T-helper 1 cell treated with Interleukin-12 subunit alpha and Interleukin-12 subunit beta and Interleukin-4 antibody, amounts not matched to agents 30 μg/mL and 1 μg/mL, for 36 hours (primary cell): Measurements from ENCODE around the gene HDAC9.

Experiments used
- H3K27ac Mint-ChIP-seq: one replicate; pipeline ENCODE4 v1.8.0; 2021; ENCODE audit warnings: mild to moderate bottlenecking, mixed read lengths
- H3K27me3 Mint-ChIP-seq: one replicate; pipeline ENCODE4 v1.8.0; 2021; ENCODE audit warnings: low read depth, mixed read lengths
- H3K36me3 Mint-ChIP-seq: one replicate; pipeline ENCODE4 v1.8.0; 2021; ENCODE audit warnings: low read depth, mixed read lengths
- H3K4me1 Mint-ChIP-seq: one replicate; pipeline ENCODE4 v1.8.0; 2021; ENCODE audit warnings: low read depth, mixed read lengths
- H3K4me3 Mint-ChIP-seq: one replicate; pipeline ENCODE4 v1.8.0; 2021; ENCODE audit warnings: mild to moderate bottlenecking, moderate library complexity, mixed read lengths
- H3K9me3 Mint-ChIP-seq: one replicate; pipeline ENCODE4 v1.8.0; 2021; ENCODE audit warnings: mixed read lengths

Gene HDAC9

GRCh38 chr7:18685971-18686370 lies 190.4 kb downstream of the HDAC9 start:
- H3K27ac Mint-ChIP-seq: no peak overlapping the region

GRCh38 chr7:18689551-18689950 lies 194.0 kb downstream of the HDAC9 start:
- Mint-ChIP-seq H3K9me3 (no peaks in the 10 kb centered on the region), H3K4me3 (no peak overlapping the region), H3K27ac (no peak overlapping the region)

More at GRCh38 chr7:18685971-18686370, 190.4 kb downstream of the HDAC9 start:
- H3K4me1 Mint-ChIP-seq: peaks cover 4% of the 10 kb centered on the region
- peaks cover 3% of the 10 kb centered on the region for H3K27me3 Mint-ChIP-seq
- H3K9me3 Mint-ChIP-seq: no peaks in the 10 kb centered on the region
- H3K4me3 Mint-ChIP-seq: no peak overlapping the region
- peaks cover 2% of the 10 kb centered on the region for H3K36me3 Mint-ChIP-seq

GRCh38 chr7:18693406-18693805 lies 197.9 kb downstream of the HDAC9 start:
- no peak overlapping the region for H3K4me3 Mint-ChIP-seq
- no peak overlapping the region for H3K27ac Mint-ChIP-seq
- H3K36me3 Mint-ChIP-seq: no peaks in the 10 kb centered on the region
- no peaks in the 10 kb centered on the region for H3K9me3 Mint-ChIP-seq
- no peaks in the 10 kb centered on the region for H3K4me1 Mint-ChIP-seq
- no peaks in the 10 kb centered on the region for H3K27me3 Mint-ChIP-seq

More at GRCh38 chr7:18689551-18689950, 194.0 kb downstream of the HDAC9 start:
- peaks cover 3% of the 10 kb centered on the region for H3K27me3 Mint-ChIP-seq
- peaks cover 4% of the 10 kb centered on the region for H3K4me1 Mint-ChIP-seq
- H3K36me3 Mint-ChIP-seq: peaks cover 2% of the 10 kb centered on the region

DNA sequence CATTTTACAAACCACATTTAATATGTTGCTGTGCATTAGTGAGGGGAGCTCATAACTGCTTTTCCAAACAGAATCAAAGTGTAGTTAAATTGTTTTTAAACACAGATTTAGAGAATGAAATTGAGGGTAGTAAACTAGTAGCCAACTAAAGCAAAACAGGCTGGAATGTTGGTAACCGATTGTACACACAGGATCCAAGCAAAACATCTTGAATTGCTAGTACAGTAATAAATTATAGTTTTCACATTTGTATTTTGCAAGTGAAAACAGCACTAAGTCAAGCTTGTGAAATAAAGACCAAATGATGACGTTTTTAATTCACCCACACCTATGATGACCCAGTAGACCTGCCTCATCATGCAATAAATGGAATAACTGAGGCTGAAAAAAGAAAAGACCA lies 198.3 kb downstream of the HDAC9 start:
- H3K27me3 Mint-ChIP-seq: no peaks in the 10 kb centered on the region
- no peak overlapping the region for H3K27ac Mint-ChIP-seq
- H3K36me3 Mint-ChIP-seq: no peaks in the 10 kb centered on the region
- no peaks in the 10 kb centered on the region for H3K9me3 Mint-ChIP-seq
- no peaks in the 10 kb centered on the region for H3K4me1 Mint-ChIP-seq
- H3K4me3 Mint-ChIP-seq: no peak overlapping the region

DNA sequence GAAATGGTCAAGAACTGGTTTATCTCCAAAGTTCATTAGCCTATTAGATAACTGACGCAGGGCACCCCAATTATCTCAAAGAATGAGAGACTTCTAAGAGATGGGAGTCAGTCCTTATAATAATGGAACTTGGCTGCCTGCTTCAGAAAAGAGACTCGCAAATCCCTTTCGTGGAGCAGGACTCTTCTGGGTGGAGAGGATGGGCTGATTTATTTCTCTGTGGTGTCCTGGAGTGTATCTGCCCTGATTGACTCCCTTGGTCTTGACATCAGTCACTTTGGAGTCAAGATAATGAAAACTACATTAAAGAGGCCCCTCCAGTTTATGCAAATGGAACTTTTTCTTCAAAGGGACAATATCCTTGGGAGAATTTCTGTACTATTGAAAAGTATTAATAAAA lies 198.9 kb downstream of the HDAC9 start:
- Mint-ChIP-seq H3K4me1 (no peaks in the 10 kb centered on the region), H3K4me3 (no peak overlapping the region), H3K27me3 (no peaks in the 10 kb centered on the region), H3K36me3 (no peaks in the 10 kb centered on the region), H3K9me3 (no peaks in the 10 kb centered on the region), H3K27ac (no peak overlapping the region)

DNA sequence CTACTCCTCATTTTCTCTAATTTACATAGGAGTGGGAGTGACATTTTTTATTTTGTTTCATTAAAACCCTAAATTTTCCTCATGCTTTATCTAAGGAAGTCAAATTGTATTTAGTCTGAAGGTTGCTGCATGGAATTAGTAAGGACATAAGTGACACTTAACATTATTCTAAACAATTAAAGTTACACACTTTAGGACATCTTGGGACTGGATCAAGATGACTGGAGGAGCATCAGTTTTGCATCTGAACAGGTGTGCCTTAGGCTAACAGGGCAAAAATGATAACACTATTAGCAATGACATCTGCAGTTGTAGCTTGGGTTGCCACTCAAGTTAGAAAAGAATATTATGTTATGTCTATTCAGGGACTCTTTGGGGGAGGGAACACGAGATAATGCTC lies 199.4 kb downstream of the HDAC9 start:
- Mint-ChIP-seq H3K27me3 (no peaks in the 10 kb centered on the region), H3K4me3 (no peak overlapping the region), H3K27ac (no peak overlapping the region), H3K9me3 (no peaks in the 10 kb centered on the region), H3K36me3 (no peaks in the 10 kb centered on the region), H3K4me1 (no peaks in the 10 kb centered on the region)

- Mint-ChIP-seq H3K4me3 (no peak overlapping the region), H3K36me3 (no peaks in the 10 kb centered on the region), H3K9me3 (no peaks in the 10 kb centered on the region), H3K27ac (no peak overlapping the region), H3K4me1 (no peaks in the 10 kb centered on the region), H3K27me3 (no peaks in the 10 kb centered on the region)
Observed at GRCh38 chr7:18698258-18698734, 202.7 kb downstream of the HDAC9 start.

DNA sequence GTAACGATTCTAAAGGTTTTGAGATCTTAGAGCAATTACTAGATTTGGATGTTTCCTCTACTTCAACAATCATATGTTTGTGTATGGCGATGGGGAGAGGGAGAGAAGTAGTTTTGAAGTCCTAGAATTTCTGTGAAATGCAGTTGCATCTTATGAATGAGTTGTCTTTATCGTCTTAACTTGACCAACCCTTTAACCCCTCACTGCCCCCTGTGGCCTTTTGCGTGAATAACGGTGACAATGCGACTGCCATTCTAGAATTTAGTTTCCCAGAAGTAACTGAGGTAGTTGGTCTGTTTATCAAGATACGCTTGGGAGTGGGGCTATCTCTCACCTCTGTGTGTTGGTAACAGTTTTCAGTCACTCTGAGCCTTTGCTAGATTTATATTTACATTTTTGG lies 204.6 kb downstream of the HDAC9 start:
- H3K27me3 Mint-ChIP-seq: no peaks in the 10 kb centered on the region
- no peaks in the 10 kb centered on the region for H3K36me3 Mint-ChIP-seq
- no peaks in the 10 kb centered on the region for H3K4me1 Mint-ChIP-seq
- H3K9me3 Mint-ChIP-seq: no peaks in the 10 kb centered on the region
- no peak overlapping the region for H3K4me3 Mint-ChIP-seq
- H3K27ac Mint-ChIP-seq: no peak overlapping the region

GRCh38 chr7:18702071-18702829 lies 206.7 kb downstream of the HDAC9 start:
- H3K9me3 Mint-ChIP-seq: no peaks in the 10 kb centered on the region
- no peaks in the 10 kb centered on the region for H3K4me1 Mint-ChIP-seq
- no peak overlapping the region for H3K27ac Mint-ChIP-seq
- no peak overlapping the region for H3K4me3 Mint-ChIP-seq
- no peaks in the 10 kb centered on the region for H3K36me3 Mint-ChIP-seq
- H3K27me3 Mint-ChIP-seq: no peaks in the 10 kb centered on the region

DNA sequence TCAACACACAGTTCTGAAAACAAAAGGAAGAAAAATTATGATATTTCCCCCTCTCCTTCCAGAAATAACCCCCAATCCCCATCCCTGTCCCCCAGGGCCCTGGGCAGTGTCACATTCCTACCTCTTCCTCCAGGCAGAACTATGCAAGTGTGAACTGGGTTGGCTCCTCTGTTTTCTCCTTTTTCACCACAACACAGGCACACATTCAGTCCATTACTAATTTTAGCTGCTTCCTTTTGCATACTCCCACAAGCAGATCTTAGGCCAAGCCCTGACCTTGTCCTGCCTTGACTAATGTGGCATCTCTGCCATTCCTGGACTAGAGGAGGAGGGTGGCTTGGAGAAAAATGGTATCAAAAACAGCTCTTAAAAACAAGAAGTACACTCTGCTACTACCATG lies 208.1 kb downstream of the HDAC9 start:
- Mint-ChIP-seq H3K4me1 (peaks cover 4% of the 10 kb centered on the region), H3K36me3 (no peaks in the 10 kb centered on the region), H3K27ac (no peak overlapping the region), H3K4me3 (no peak overlapping the region), H3K9me3 (no peaks in the 10 kb centered on the region), H3K27me3 (no peaks in the 10 kb centered on the region)

GRCh38 chr7:18706670-18707069 lies 211.1 kb downstream of the HDAC9 start:
- Mint-ChIP-seq H3K4me1 (peaks cover 4% of the 10 kb centered on the region), H3K36me3 (no peaks in the 10 kb centered on the region), H3K27ac (no peak overlapping the region), H3K9me3 (no peaks in the 10 kb centered on the region), H3K4me3 (no peak overlapping the region), H3K27me3 (no peaks in the 10 kb centered on the region)

DNA sequence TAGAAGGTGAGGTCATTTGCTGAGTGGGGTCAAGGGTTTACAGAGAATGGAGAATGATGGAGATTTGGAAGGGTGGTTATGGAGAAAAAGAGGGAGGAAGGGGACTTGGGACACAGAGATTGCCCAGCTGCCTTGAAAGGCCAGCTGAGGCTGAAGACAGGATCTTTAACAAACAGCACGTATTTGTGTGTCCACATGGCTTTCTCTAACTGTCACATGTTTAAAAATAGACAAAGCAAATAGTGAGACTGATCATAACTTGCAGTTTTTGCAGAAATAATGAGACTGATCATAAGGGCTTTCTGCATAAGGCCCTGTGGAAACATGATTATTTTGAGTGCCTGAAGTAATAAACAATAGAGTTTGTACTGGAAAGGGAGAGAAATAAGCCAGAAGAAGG lies 212.7 kb downstream of the HDAC9 start:
- Mint-ChIP-seq H3K27me3 (no peaks in the 10 kb centered on the region), H3K4me1 (peaks cover 4% of the 10 kb centered on the region)

DNA sequence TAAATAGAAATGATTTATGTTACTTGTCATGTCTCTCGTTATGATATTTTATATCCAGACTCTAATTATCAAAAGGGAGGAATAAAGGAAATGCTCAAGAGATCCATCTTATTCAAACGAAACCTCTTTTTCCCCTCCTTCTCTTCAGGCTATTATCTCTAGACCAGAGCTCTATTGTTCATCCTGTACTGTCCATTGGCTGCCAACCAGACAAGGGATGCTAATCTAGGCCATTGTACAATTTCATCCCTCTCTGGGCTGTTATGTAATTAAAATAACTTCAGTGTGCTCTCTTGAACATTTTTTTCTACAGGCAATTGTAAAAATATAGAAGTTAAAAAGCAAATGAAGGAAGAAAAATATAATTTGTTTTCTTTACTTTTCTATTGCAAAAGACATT lies 220.4 kb downstream of the HDAC9 start:
- no peaks in the 10 kb centered on the region for H3K36me3 Mint-ChIP-seq
- H3K27me3 Mint-ChIP-seq: no peaks in the 10 kb centered on the region
- no peaks in the 10 kb centered on the region for H3K4me1 Mint-ChIP-seq
- H3K9me3 Mint-ChIP-seq: no peaks in the 10 kb centered on the region
- H3K4me3 Mint-ChIP-seq: no peak overlapping the region
- H3K27ac Mint-ChIP-seq: no peak overlapping the region

More for the DNA sequence above, 212.7 kb downstream of the HDAC9 start:
- Mint-ChIP-seq H3K27ac (no peak overlapping the region), H3K9me3 (no peaks in the 10 kb centered on the region), H3K36me3 (no peaks in the 10 kb centered on the region), H3K4me3 (no peak overlapping the region)

DNA sequence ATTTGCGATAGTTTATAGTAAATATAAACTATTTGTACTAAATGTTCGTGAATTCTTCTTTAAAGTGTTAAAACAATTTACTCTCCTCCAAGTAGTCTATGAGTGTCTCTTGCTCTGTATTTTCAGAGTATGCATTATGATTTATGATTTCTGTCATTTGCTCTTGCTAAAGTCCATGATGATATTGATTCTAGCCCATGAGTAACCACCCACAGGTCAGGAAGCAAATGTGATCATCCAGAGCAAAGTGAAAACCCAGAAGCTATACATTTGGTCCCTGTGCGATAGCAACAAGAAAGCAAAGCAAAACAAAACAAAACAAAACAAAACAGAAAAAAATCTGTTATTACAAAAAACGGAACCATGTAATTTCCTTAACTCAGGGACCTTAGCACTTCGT lies 225.9 kb downstream of the HDAC9 start:
- Mint-ChIP-seq H3K27me3 (no peaks in the 10 kb centered on the region), H3K36me3 (no peaks in the 10 kb centered on the region), H3K27ac (no peak overlapping the region)

GRCh38 chr7:18724318-18724717 lies 228.8 kb downstream of the HDAC9 start:
- no peak overlapping the region for H3K27ac Mint-ChIP-seq
- H3K4me3 Mint-ChIP-seq: no peak overlapping the region
- no peaks in the 10 kb centered on the region for H3K27me3 Mint-ChIP-seq
- H3K4me1 Mint-ChIP-seq: no peaks in the 10 kb centered on the region
- H3K9me3 Mint-ChIP-seq: no peaks in the 10 kb centered on the region
- no peaks in the 10 kb centered on the region for H3K36me3 Mint-ChIP-seq

More for the DNA sequence above, 225.9 kb downstream of the HDAC9 start:
- no peak overlapping the region for H3K4me3 Mint-ChIP-seq
- no peaks in the 10 kb centered on the region for H3K4me1 Mint-ChIP-seq
- H3K9me3 Mint-ChIP-seq: no peaks in the 10 kb centered on the region
